ENCODE data around the gene CFDP1.

GRCh38 chr16:75333721-75334163 lies 99.6 kb downstream of the CFDP1 start:
- TF ChIP-seq, protein P1, sequence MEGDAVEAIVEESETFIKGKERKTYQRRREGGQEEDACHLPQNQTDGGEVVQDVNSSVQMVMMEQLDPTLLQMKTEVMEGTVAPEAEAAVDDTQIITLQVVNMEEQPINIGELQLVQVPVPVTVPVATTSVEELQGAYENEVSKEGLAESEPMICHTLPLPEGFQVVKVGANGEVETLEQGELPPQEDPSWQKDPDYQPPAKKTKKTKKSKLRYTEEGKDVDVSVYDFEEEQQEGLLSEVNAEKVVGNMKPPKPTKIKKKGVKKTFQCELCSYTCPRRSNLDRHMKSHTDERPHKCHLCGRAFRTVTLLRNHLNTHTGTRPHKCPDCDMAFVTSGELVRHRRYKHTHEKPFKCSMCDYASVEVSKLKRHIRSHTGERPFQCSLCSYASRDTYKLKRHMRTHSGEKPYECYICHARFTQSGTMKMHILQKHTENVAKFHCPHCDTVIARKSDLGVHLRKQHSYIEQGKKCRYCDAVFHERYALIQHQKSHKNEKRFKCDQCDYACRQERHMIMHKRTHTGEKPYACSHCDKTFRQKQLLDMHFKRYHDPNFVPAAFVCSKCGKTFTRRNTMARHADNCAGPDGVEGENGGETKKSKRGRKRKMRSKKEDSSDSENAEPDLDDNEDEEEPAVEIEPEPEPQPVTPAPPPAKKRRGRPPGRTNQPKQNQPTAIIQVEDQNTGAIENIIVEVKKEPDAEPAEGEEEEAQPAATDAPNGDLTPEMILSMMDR (IDR thresholded peaks at IDR 0.05; ENCODE audit: extremely low read depth in 1 of 2, insufficient read depth in 1 of 2, low read depth in 1 of 2, low read length in 2 of 2), result no peak
- TF ChIP-seq MYC (IDR thresholded peaks at IDR 0.05; ENCODE audit: low read depth, low read length) (no peak), EZH2 (IDR thresholded peaks at IDR 0.05; ENCODE audit: borderline replicate concordance, low read depth, low read length, severe bottlenecking) (no peak), POLR2AphosphoS5 (IDR thresholded peaks at IDR 0.05; ENCODE audit: insufficient read depth, low read depth, low read length) (no peak), JUN (IDR thresholded peaks at IDR 0.05; ENCODE audit: borderline replicate concordance, insufficient read depth, insufficient read length, low read depth) (no peak), MAX (IDR thresholded peaks at IDR 0.05; ENCODE audit: insufficient read depth, insufficient read length) (no peak), POLR2A (IDR thresholded peaks at IDR 0.05; ENCODE audit: low read depth, low read length) (no peak), FOS (IDR thresholded peaks at IDR 0.05; ENCODE audit: borderline replicate concordance, insufficient read depth, low read length) (no peak), GATA2 (IDR thresholded peaks at IDR 0.05; ENCODE audit: insufficient read depth, insufficient read length, low read depth, low read length) (no peak)
